CD4-positive, alpha-beta T cell treated with Interleukin-10 for 1 hour (primary cell): Measurements from ENCODE around the gene PAM16.
"Not testable (repeated sequence)": the region's sequence is repeated elsewhere in the genome, so short reads cannot be mapped to it uniquely, and the experiment has no call there.

Source experiments
- DNase-seq: peaks from one replicate; pipeline ENCODE4 v3.0.0-alpha.2; 2020

The PAM16 gene

GRCh38 chr16:4350787-4351659 is at the start of gene PAM16:
TSS of gene PAM16 (minus strand) at chr16:4351321. CDS start at chr16:4351234, 87 bp downstream.
- peak; percentile 98 for DNase-seq

DNA sequence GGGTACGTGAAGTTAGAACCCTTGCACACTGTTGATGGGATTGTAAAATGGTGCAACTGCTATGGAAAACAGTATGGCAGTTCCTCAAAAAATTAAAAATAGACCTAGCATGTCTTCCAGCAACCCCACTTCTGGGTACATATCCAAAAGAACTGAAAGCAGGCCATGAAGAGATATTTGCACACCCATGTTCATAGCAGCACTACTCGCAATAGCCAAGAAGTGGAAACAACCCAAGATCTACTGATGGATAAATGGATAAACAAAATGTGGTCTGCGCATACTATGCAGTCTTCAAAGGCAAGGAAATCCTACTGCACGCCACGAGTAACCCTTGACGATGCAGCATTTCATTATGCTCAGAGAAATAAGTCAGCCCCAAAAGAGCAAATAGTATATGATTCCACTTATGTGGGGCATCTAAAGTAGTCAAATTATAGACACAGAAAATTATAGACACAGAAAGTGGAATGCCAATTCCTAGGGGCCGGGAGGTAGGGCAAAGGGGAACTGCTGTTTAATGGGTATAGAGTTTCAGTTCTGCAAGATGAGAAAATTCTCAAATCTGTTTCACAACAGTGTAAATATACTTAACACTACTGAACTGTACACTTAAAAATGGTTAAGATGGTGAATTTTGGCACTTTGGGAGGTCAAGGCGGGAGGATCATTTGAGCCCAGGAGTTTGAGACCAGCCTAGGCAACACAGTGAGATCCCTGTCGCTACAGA is 48.0 kb upstream of the PAM16 start:
- DNase-seq, result no peak

GRCh38 chr16:4395055-4395726 is 44.1 kb upstream of the PAM16 start:
- DNase-seq, result no peak

DNA sequence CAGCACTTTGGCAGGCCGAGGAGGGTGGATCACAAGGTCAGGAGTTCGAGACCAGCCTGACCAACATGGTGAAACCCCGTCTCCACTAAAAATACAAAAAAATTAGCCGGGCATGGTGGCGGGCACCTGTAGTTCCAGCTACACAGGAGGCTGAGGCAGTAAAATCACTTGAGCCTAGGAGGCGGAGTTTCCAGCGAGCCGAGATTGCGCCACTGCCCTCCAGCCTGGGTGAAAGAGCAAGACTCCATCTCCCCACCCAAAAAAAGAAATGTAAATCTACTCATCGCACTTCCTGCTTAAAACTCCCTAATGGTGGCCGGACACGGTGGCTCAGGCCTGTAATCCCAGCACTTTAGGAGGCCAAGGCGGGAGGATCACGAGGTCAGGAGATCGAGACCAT is 42.7 kb upstream of the PAM16 start:
- not testable (repeated sequence) for DNase-seq

DNA sequence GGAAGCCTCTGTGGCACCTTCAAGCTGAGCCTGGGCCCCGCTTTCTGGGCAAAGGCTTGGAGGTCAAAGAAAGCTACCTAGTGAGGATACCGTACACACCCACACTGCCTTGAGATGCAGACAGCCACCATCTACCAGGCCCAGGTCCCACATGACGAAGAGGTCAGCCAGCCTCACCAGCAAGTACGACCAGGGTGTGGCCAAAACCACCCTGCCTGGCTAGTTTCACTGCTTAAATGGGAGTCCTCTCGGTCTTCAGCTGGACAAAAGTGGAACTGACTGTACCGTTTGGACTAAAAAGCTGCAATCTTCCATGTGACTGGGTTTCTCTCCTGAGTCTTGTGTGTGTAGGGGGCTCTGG is 42.1 kb upstream of the PAM16 start:
- no peak for DNase-seq

DNA sequence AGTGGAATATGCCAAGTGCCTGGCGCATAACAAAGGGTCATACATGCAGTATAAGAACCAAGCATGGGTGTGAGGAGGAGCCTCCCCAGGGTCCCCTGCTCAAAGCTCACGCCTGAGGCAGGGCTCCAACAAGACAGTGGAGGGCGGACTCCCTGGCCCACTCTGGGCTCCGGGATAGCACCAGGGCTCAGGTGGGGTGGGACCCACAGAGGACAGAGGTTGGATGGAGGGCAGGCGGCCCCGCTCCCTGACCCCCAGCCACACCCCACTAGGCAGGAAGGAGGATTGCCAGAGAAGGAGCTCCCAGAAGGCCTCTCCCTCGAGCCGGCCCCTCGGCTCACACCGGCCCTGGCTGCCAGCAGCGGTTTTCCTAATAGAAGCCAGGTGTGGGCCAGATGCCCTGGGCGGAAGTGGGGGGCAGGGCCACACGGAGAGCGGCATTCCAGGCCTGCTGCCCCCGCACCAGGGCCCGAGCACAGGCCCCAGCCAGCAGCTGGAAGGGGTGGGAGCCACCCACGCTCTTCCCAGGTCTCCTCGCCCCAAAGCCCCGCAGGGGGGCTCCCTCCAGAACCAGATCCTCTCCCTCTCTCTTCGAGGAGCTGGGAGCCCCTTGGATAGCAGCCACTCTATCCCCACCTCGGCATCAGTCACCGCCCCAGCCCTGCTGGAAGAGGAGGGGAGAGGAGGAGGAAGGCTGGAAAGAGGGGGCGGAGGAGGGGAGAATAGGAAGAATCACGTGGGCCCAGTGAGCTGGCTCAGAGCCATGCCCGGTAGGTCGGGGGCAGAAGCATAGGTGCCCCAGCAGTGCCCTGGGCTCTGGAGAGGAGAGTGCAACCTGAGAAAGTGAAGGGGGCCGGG is 41.5 kb upstream of the PAM16 start:
- no peak for DNase-seq

GRCh38 chr16:4391631-4392381 is 40.7 kb upstream of the PAM16 start:
- no peak for DNase-seq

DNA sequence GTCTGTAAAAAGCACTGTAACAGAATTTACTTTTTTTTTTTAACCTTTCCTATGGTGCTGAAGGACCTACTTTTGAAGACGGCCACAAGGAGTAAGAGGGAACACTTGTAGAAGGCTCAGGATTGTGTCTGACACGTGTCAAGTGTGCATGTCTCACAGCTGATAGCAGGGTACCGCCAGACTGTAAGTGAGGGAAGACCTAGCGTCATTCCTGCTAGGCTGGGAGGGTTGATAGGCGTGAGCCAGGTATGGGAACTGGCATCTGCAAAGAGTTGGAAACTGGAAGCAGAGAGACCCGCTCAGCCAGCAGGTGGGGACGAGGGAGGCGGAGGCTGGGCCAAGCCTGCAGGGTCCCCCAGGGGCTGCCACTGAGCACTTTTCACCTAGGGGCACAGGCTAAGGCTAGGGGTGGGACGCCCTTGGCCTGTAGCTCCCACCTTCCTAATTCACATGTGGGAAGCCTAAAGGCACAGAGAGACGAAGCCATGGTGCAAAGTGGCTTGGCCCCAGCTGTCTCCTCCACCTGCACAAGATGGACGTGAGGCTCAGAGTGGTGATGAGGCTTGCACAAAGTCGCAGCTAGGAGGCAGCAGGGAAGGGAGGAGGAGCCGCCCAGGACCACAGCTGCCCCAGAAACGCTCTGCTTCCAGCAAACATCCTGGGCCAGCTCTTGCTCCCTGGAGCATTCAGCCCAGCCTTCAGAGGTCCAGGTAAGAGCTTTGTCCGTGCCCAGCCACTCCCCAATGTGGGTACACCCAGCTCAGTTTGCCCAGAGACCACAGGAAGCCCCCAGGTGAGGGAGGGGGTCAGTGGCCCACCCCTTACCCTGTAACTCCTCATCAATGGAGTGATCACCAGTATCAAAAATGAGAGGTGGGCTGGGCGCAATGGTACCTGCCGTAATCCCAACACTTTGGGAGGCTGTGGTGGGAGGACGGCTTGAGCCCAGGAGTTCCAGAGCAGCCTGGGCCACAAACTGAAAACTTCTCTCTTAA is 39.4 kb upstream of the PAM16 start:
- DNase-seq, result no peak

GRCh38 chr16:4389051-4389955 is 38.2 kb upstream of the PAM16 start:
- DNase-seq, result no peak

GRCh38 chr16:4388271-4389021 is 37.3 kb upstream of the PAM16 start:
- DNase-seq, result no peak

DNA sequence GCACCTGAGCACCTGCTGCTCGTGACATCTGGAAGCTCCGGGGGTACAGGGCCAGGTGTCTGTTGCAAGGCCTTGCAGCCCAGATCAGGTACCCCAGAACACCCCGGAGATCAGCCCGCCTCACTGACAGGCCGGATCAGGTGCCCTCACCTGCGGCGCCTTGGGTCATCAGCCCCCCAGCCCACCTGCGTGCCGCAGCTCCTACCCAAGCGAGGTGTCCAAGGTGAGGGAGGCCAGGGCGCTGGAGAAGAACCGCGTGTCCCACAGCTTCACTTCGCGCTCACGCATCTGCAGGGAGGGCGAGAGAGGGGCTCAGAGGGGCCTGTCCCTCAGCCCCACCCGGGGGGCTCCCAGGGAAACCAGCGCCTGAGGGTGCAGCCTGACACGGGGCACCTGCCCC is 36.7 kb upstream of the PAM16 start:
- no peak for DNase-seq

GRCh38 chr16:4386951-4387565 is 35.9 kb upstream of the PAM16 start:
- no peak for DNase-seq

DNA sequence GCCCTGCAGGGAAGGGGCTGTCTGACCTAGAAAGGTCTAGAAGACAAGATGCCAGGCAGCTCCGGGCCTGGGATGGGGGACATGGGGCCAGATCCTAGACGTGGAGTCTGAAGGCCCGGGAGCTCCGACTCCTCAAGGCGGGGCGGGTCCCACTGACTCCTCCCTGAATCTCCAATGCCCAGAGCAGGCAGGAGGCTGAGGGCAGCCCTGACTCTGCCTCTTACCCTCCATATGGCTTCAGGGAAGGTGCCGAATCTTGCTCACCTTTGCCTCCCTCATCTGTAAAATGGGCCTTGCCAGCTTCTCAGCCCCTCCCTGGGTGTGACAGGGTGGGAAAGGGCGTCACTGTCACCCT is 35.3 kb upstream of the PAM16 start:
- DNase-seq, result no peak

- no peak for DNase-seq
These were observed 34.8 kb upstream of the PAM16 start for GRCh38 chr16:4385789-4386450.

DNA sequence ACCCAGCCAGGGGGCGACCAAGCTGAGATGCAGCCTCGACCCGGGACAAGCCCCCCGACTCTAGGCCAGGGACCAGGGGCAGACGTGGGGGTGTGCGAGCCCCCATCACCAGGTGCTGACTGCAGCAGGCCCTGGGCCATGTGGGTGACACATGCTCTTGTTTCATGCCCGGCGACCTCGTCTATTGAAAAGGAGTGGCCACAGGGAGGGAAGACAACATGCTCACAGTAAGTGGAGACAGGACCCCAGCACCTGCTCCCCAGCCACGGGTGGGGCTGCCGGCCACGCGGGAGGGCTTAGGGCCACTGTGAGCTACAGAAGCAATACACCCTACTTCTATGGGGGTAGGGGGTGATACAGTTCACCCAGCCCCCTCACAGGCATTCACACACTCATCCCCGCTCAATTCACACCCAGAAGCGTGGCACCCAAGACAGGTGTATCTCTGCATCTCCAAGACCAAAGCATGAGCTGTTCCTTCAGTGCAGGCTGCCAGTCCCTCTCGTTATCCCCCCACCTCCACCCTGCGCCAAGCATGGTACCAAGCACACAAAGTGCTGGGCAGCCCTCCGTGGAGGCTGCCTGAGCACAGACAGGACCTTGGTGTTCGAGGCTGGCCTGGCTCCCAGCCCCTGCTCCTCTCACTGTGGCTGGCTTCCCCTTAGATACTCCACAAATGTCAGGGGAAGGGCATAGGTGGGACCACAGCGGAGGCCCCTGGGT is 34.1 kb upstream of the PAM16 start:
- DNase-seq, result no peak

- DNase-seq, result no peak
These were observed 33.4 kb upstream of the PAM16 start for GRCh38 chr16:4384509-4384942.
